SK-N-MC (cell line): ENCODE results near the gene CATSPERE.
"Not testable (repeated sequence)": the region's sequence is repeated elsewhere in the genome, so short reads cannot be mapped to it uniquely, and the experiment has no call there.

Experiments used
- EZH2 ChIP-seq: fragments of 200-600 bp; sonication (generic); IDR thresholded peaks from one replicate; pipeline ENCODE4 v1.6.1; 2017; ENCODE audit warnings: antibody characterized with exemption
- FOXP2 ChIP-seq: optimal IDR thresholded peaks from 2 replicates; pipeline ENCODE3; 2011; ENCODE audit warnings: mild to moderate bottlenecking, moderate library complexity; ENCODE audit not compliant: insufficient read depth; ENCODE audit errors: extremely low read length, control extremely low read depth
- POLR2AphosphoS5 ChIP-seq: IDR thresholded peaks from 2 replicates; pipeline ENCODE4 v1.6.1; 2012; ENCODE audit warnings: mild to moderate bottlenecking, low read depth, low read length, borderline replicate concordance

- not testable (repeated sequence) for TF ChIP-seq EZH2, POLR2AphosphoS5, FOXP2
Observed at GRCh38 chr1:244562877-244563276, 101.8 kb downstream of the CATSPERE start.
